Fibroblast of villous mesenchyme (primary cell): ENCODE data around the gene BRCA1. TPM values are rescaled to one million over a fixed set of nuclear protein-coding genes. Genes with fewer than 3 reads are reported as not detected.
A peak's percentile ranks its signal among the peaks of the same experiment; 100 is the strongest.
"Not testable (repeated sequence)": the region's sequence is repeated elsewhere in the genome, so short reads cannot be mapped to it uniquely, and the experiment has no call there.

Experiments used
- DNase-seq: peaks from one replicate; pipeline ENCODE4 v3.0.0-alpha.2; 2010; ENCODE audit warnings: low read depth
- H3K4me3 ChIP-seq: 2 replicates; pipeline ENCODE4 v1.5.1; 2011; ENCODE audit warnings: low read depth, mild to moderate bottlenecking, low read length
- CTCF ChIP-seq: IDR thresholded peaks from 2 replicates; pipeline ENCODE4 v1.5.1; 2012; ENCODE audit warnings: low read depth, mild to moderate bottlenecking, low read length; ENCODE audit not compliant: insufficient read depth
- total RNA-seq: library from RNA; depleted of rRNA; stranded (reverse); fragments of >200 nt; gene quantifications from 2 replicates; pipeline ENCODE4 v1.2.3, GENCODE V29; 2012

BRCA1 gene
- 11.9 and 16.8 TPM in 2 replicates for total RNA-seq

- H3K4me3 ChIP-seq, result peak within 1 kb of the TSS; percentile 83
- DNase-seq, result peak; percentile 99
- no peak for TF ChIP-seq CTCF
Measured at GRCh38 chr17:43125133-43125966, at the start of gene BRCA1. Gene BRCA1 (minus strand): TSS chr17:43125364. CDS start chr17:43124096, 1,268 bp downstream.

GRCh38 chr17:43171586-43172487, 46.7 kb upstream of the BRCA1 start:
- TF ChIP-seq CTCF, result peak; percentile 38
- peak; percentile 95 for DNase-seq
- H3K4me3 ChIP-seq, result peak overlapping the region; percentile 74

- H3K4me3 ChIP-seq, result peak within 1 kb of the TSS; percentile 74
- DNase-seq, result peak; percentile 99
- TF ChIP-seq CTCF, result peak; percentile 12
Measured at GRCh38 chr17:43170766-43171585, 45.8 kb upstream of the BRCA1 start, which contains the start of gene NBR1. Gene NBR1 (plus strand): TSS chr17:43171214. CDS start chr17:43175800, 4,586 bp downstream.

- H3K4me3 ChIP-seq, result peak overlapping the region; percentile 74
- TF ChIP-seq CTCF, result no peak
- DNase-seq, result peak; percentile 97
Measured at GRCh38 chr17:43170140-43170765, 45.1 kb upstream of the BRCA1 start.

- no peak for TF ChIP-seq CTCF
- DNase-seq, result peak; percentile 62
- peak overlapping the region; percentile 74 for H3K4me3 ChIP-seq
Measured at GRCh38 chr17:43169561-43170139, 44.5 kb upstream of the BRCA1 start.

GRCh38 chr17:43165971-43166370, 40.8 kb upstream of the BRCA1 start:
- not testable (repeated sequence) for DNase-seq, H3K4me3 ChIP-seq

GRCh38 chr17:43159957-43160356, 34.8 kb upstream of the BRCA1 start:
- not testable (repeated sequence) for DNase-seq, H3K4me3 ChIP-seq

- not testable (repeated sequence) for DNase-seq, H3K4me3 ChIP-seq
Measured at GRCh38 chr17:43159232-43159631, 34.1 kb upstream of the BRCA1 start.
